GM12872 (cell line): ENCODE results near the gene KRTAP5-4.

ENCODE experiments used
- CTCF ChIP-seq: IDR thresholded peaks from 3 replicates; pipeline ENCODE4 v1.5.1; 2011; ENCODE audit warnings: low read depth, mild to moderate bottlenecking, low read length, moderate library complexity; ENCODE audit not compliant: insufficient read depth

The KRTAP5-4 gene

GRCh38 chr11:1650034-1650917, 28.3 kb upstream of the KRTAP5-4 start:
- no peak for TF ChIP-seq CTCF

GRCh38 chr11:1648653-1649420, 26.9 kb upstream of the KRTAP5-4 start:
- no peak for TF ChIP-seq CTCF

- TF ChIP-seq CTCF: no peak
These were observed 26.1 kb upstream of the KRTAP5-4 start for GRCh38 chr11:1647901-1648652.

GRCh38 chr11:1645357-1645821, 23.5 kb upstream of the KRTAP5-4 start:
- TF ChIP-seq CTCF: no peak

- no peak for TF ChIP-seq CTCF
These were observed 22.8 kb upstream of the KRTAP5-4 start for GRCh38 chr11:1644601-1645356.

- TF ChIP-seq CTCF: no peak
These were observed 21.3 kb upstream of the KRTAP5-4 start for GRCh38 chr11:1643146-1643690.
